ENCODE measurements around the gene ANAPC2.

Gene ANAPC2

DNA sequence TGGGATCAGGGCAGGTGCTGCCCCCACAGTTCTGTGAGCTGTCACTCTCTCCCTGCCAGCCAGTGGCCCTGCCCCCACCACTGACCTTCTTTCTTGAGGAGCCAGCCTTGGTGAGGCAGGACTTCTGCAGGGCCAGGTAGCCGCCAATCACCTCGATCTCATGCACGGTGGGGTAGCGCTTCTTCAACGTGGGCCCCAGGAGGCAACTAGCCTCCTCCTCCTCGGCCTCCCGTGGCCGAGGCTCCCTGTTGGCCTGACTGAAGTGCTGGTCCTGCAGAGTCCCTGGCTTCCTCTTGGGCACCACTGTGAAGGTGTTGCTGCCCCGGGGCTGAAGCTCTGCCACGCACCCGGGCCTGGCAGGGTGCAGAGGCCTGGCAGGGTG is 10.5 kb upstream of the ANAPC2 start:
- Histone ChIP-seq H3K4me2 (ENCODE audit: insufficient read depth, low read length) (peak overlapping the region; percentile 97), H3K27ac (ENCODE audit: low read length) (no peak overlapping the region), H3K27me3 (ENCODE audit: insufficient read depth, low read length, poor library complexity) (no peaks in the 10 kb centered on the region), H3K9me3 (ENCODE audit: insufficient read depth, low read length, severe bottlenecking) (no peaks in the 10 kb centered on the region), H3K4me1 (ENCODE audit: insufficient read depth, low read length) (peaks cover 53% of the 10 kb centered on the region), H3K9ac (ENCODE audit: low read depth, low read length) (peak overlapping the region; percentile 45; the same call in 1 of the 2 replicates), H3K4me3 (ENCODE audit: low read depth in 1 of 2, low read length in 2 of 2) (peak overlapping the region in 1 of 2 experiments; percentile 44; a peak in 1 of 4 replicates), H3K79me2 (ENCODE audit: insufficient read depth, low read length) (peaks cover 32% of the 10 kb centered on the region), H4K20me1 (ENCODE audit: insufficient read depth, low read length) (peaks cover 30% of the 10 kb centered on the region), H3K36me3 (ENCODE audit: insufficient read depth, low read length) (peaks cover 4% of the 10 kb centered on the region), H2AFZ (ENCODE audit: low read depth, low read length) (no peak overlapping the region)
- TF ChIP-seq CTCF (IDR thresholded peaks at IDR 0.05; ENCODE audit: borderline replicate concordance, extremely low read depth, low read length, poor library complexity, severe bottlenecking) (no peak), EZH2 (IDR thresholded peaks at IDR 0.05; ENCODE audit: borderline replicate concordance, low read depth, low read length, severe bottlenecking) (no peak)
- no peak for DNase-seq
- no peak for ATAC-seq (ENCODE audit: insufficient read depth, low read depth)

DNA sequence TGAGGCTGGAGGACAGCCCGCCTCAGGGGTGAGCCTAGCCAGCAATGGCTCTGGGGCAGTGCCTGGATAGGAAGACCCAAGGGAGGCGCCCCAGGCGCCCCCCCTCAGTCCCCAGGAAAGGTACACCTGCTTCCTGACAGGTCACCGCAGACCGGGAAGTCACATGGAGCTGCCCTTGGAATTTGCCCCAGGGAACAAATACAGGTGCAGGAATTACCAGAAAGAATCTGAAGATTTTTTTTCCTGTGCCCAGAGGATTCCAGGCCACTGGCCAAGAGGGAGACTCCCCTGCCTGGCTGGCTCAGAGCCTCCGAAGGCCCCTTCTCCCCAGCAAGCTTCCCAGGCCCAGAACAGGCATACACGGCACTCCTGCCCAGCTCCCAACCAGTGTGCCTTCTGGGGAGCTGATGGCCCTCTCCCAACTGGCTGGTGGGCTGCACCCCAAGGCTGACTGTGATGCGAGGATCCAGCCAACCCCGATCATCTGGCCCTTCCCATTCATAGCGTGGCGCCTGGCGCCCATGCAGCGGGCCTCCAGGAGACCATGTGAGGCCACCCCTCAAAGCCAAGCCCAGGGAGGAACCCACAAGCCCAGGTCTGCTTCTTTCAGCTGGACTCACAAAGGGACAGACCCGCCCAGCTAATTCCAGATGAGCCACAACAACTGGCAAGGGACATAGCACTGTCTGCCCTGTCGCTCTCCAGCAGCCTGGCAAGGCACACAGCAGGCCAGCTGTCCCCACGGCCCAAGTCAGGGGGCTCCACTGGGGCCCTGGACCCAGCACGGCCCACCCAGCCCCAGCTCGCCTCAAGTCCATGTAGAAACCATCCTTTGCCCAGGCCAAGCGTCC is 9.9 kb upstream of the ANAPC2 start:
- H3K79me2 ChIP-seq (ENCODE audit: insufficient read depth, low read length), result peaks cover 27% of the 10 kb centered on the region; the same call in 1 of the 2 replicates
- ATAC-seq (ENCODE audit: insufficient read depth, low read depth) (no peak), DNase-seq (no peak)
- H3K9me3 ChIP-seq (ENCODE audit: insufficient read depth, low read length, severe bottlenecking), result no peaks in the 10 kb centered on the region
- no peaks in the 10 kb centered on the region; the same call in 1 of the 2 replicates for H3K36me3 ChIP-seq (ENCODE audit: insufficient read depth, low read length)
- peaks cover 47% of the 10 kb centered on the region for H3K4me1 ChIP-seq (ENCODE audit: insufficient read depth, low read length)
- H3K9ac ChIP-seq (ENCODE audit: low read depth, low read length), result peak overlapping the region; percentile 45; the same call in 1 of the 2 replicates
- no peak for TF ChIP-seq EZH2 (IDR thresholded peaks at IDR 0.05; ENCODE audit: borderline replicate concordance, low read depth, low read length, severe bottlenecking)
- no peak for TF ChIP-seq CTCF (IDR thresholded peaks at IDR 0.05; ENCODE audit: borderline replicate concordance, extremely low read depth, low read length, poor library complexity, severe bottlenecking)
- H4K20me1 ChIP-seq (ENCODE audit: insufficient read depth, low read length), result peaks cover 25% of the 10 kb centered on the region
- H3K27me3 ChIP-seq (ENCODE audit: insufficient read depth, low read length, poor library complexity), result no peaks in the 10 kb centered on the region
- H3K27ac ChIP-seq (ENCODE audit: low read length), result no peak overlapping the region
- H2AFZ ChIP-seq (ENCODE audit: low read depth, low read length), result no peak overlapping the region
- peak overlapping the region in 1 of 2 experiments; percentile 44; a peak in 1 of 4 replicates for H3K4me3 ChIP-seq (ENCODE audit: low read depth in 1 of 2, low read length in 2 of 2)
- H3K4me2 ChIP-seq (ENCODE audit: insufficient read depth, low read length), result peak overlapping the region; percentile 97

GRCh38 chr9:137195525-137196220 is 7.3 kb upstream of the ANAPC2 start:
- no peak overlapping the region for H2AFZ ChIP-seq (ENCODE audit: low read depth, low read length)
- no peaks in the 10 kb centered on the region for H3K27me3 ChIP-seq (ENCODE audit: insufficient read depth, low read length, poor library complexity)
- H3K36me3 ChIP-seq (ENCODE audit: insufficient read depth, low read length), result peaks cover 9% of the 10 kb centered on the region
- TF ChIP-seq EZH2 (IDR thresholded peaks at IDR 0.05; ENCODE audit: borderline replicate concordance, low read depth, low read length, severe bottlenecking), result no peak
- no peak for TF ChIP-seq CTCF (IDR thresholded peaks at IDR 0.05; ENCODE audit: borderline replicate concordance, extremely low read depth, low read length, poor library complexity, severe bottlenecking)
- no peak overlapping the region for H3K4me2 ChIP-seq (ENCODE audit: insufficient read depth, low read length)
- no peak overlapping the region for H3K9ac ChIP-seq (ENCODE audit: low read depth, low read length)
- H3K79me2 ChIP-seq (ENCODE audit: insufficient read depth, low read length), result peaks cover 12% of the 10 kb centered on the region; the same call in 1 of the 2 replicates
- H3K4me1 ChIP-seq (ENCODE audit: insufficient read depth, low read length), result peaks cover 29% of the 10 kb centered on the region
- H3K9me3 ChIP-seq (ENCODE audit: insufficient read depth, low read length, severe bottlenecking), result no peaks in the 10 kb centered on the region
- peaks cover 27% of the 10 kb centered on the region for H4K20me1 ChIP-seq (ENCODE audit: insufficient read depth, low read length)
- H3K27ac ChIP-seq (ENCODE audit: low read length), result no peak overlapping the region
- ATAC-seq (ENCODE audit: insufficient read depth, low read depth) (no peak), DNase-seq (no peak)
- no peak overlapping the region for H3K4me3 ChIP-seq (ENCODE audit: low read depth in 1 of 2, low read length in 2 of 2)

All from DND-41 (cell line).